Gastroesophageal sphincter (tissue), 2 donors: ENCODE data around the gene PCARE.

Experiments
- POLR2A ChIP-seq, 2 donors: fragments of 450-650 bp; IDR thresholded peaks; one replicate each; pipeline ENCODE4 v1.6.1; 2017; ENCODE audit warnings: antibody characterized with exemption in 2 of 2, mild to moderate bottlenecking in 2 of 2, moderate library complexity in 1 of 2
- POLR2AphosphoS5 ChIP-seq: sonication (generic); formaldehyde crosslinking; IDR thresholded peaks from one replicate; pipeline ENCODE4 v1.6.1; 2017; ENCODE audit warnings: antibody characterized with exemption

GRCh38 chr2:29110916-29111535 is 36.7 kb upstream of the PCARE start:
- TF ChIP-seq POLR2A (IDR thresholded peaks at IDR 0.05) (no peak), POLR2AphosphoS5 (no peak)
